C4-2B (cell line): ENCODE measurements around the gene SLIT3.

Experiments
- CTCF ChIP-seq: fragments of 450-650 bp; conservative IDR thresholded peaks from 2 replicates; pipeline ENCODE4 v1.5.1; 2017; ENCODE audit warnings: mild to moderate bottlenecking
- ZFX ChIP-seq: fragments of 450-650 bp; IDR thresholded peaks from 2 replicates; pipeline ENCODE4 v1.6.1; 2017

GRCh38 chr5:169300468-169301385 lies at the start of gene SLIT3:
- TF ChIP-seq CTCF (peak; percentile 16), ZFX (no peak)
